Measurements from ENCODE around the gene RFX2.
"Not testable (repeated sequence)": the region's sequence is repeated elsewhere in the genome, so short reads cannot be mapped to it uniquely, and the experiment has no call there.

Gene RFX2

DNA sequence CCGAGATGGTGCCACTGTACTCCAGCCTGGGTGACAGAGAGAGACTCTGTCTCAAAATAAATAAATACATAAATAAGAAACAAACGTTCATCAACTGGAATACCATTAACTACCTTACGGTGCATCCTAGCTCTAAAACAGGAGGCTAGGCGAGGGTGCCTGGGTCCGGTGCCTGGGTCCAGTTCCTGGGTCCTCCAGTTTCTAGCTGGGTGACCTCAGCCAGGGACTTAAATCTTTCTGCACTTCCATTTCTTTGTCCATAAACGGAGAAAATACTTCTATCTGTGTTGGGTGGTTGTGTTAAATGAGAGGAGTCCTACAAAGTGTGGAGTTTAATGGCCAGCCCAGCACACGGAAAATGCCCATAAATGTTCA is 34.0 kb downstream of the RFX2 start:
- H3K9ac ChIP-seq (ENCODE audit: low read length), result no peak overlapping the region
- H3K27ac ChIP-seq (ENCODE audit: low read depth, low read length), result no peak overlapping the region
- no peaks in the 10 kb centered on the region for H3K27me3 ChIP-seq (ENCODE audit: low read length)
- no peak for TF ChIP-seq EZH2phosphoT487 (conservative IDR thresholded peaks at IDR 0.05; ENCODE audit: low read length)
- TF ChIP-seq, protein P1, sequence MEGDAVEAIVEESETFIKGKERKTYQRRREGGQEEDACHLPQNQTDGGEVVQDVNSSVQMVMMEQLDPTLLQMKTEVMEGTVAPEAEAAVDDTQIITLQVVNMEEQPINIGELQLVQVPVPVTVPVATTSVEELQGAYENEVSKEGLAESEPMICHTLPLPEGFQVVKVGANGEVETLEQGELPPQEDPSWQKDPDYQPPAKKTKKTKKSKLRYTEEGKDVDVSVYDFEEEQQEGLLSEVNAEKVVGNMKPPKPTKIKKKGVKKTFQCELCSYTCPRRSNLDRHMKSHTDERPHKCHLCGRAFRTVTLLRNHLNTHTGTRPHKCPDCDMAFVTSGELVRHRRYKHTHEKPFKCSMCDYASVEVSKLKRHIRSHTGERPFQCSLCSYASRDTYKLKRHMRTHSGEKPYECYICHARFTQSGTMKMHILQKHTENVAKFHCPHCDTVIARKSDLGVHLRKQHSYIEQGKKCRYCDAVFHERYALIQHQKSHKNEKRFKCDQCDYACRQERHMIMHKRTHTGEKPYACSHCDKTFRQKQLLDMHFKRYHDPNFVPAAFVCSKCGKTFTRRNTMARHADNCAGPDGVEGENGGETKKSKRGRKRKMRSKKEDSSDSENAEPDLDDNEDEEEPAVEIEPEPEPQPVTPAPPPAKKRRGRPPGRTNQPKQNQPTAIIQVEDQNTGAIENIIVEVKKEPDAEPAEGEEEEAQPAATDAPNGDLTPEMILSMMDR (IDR thresholded peaks at IDR 0.05; ENCODE audit: insufficient read depth, low read length, poor library complexity, severe bottlenecking), result no peak
- no peak overlapping the region for H2AFZ ChIP-seq (ENCODE audit: low read depth, low read length, severe bottlenecking)
- H4K20me1 ChIP-seq (ENCODE audit: low read depth, low read length), result no peaks in the 10 kb centered on the region
- H3K36me3 ChIP-seq (ENCODE audit: low read length), result no peaks in the 10 kb centered on the region
- H3K4me3 ChIP-seq (ENCODE audit: insufficient read depth, low read length, poor library complexity, severe bottlenecking), result no peak overlapping the region
- no peaks in the 10 kb centered on the region for H3K79me2 ChIP-seq (ENCODE audit: insufficient read depth, low read length)
- H3K9me2 ChIP-seq (replicated peaks; ENCODE audit: insufficient read depth, low read length), result no peaks in the 10 kb centered on the region
- no peaks in the 10 kb centered on the region for H3K9me3 ChIP-seq (ENCODE audit: insufficient read depth, low read length)
- H3K4me2 ChIP-seq (ENCODE audit: low read depth, low read length, poor library complexity, severe bottlenecking), result no peak overlapping the region
- no peaks in the 10 kb centered on the region for H3F3A ChIP-seq (ENCODE audit: insufficient read depth)

DNA sequence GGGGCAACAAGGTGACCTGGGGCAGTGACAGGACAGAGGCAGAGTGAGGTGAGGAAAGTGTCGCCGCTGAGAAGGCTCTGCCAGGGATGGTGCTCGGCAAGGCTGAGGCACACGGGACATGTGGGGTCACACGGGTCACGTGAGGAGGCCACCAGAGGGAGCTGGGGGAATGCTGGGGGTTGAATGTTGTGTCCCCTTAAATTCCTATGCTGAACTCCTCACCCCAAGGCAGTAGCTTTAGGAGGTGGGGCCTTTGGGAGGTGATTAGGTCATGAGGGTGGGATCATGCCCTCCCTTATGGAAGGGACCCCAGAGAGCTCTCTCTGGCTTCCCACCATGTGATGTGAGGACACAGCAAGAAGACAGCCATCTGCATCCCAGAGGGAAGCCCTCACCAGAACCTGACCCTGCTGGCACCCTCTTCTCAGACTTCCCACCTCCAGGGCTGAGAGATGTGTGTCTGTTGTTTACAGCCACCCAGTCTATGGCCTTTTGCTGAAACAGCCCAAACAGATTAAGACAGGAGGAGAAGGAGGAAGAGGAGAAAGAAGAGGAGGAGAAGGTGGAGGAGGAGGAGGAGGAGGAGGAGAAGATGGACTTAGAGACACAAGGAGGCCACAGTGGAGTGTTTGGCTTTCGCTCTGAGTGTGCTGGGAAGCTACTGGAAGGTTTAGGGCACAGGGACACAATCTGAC is 35.4 kb downstream of the RFX2 start:
- no peaks in the 10 kb centered on the region for H3K27me3 ChIP-seq (ENCODE audit: low read length)

GRCh38 chr19:6073858-6074708 is 36.2 kb downstream of the RFX2 start:
- Histone ChIP-seq H3K36me3 (ENCODE audit: low read length) (no peaks in the 10 kb centered on the region), H3K79me2 (ENCODE audit: insufficient read depth, low read length) (no peaks in the 10 kb centered on the region), H2AFZ (ENCODE audit: low read depth, low read length, severe bottlenecking) (no peak overlapping the region), H3F3A (ENCODE audit: insufficient read depth) (no peaks in the 10 kb centered on the region), H3K27me3 (ENCODE audit: low read length) (no peaks in the 10 kb centered on the region), H3K4me3 (ENCODE audit: insufficient read depth, low read length, poor library complexity, severe bottlenecking) (no peak overlapping the region), H3K27ac (ENCODE audit: low read depth, low read length) (no peak overlapping the region), H3K9me3 (ENCODE audit: insufficient read depth, low read length) (no peaks in the 10 kb centered on the region), H3K4me2 (ENCODE audit: low read depth, low read length, poor library complexity, severe bottlenecking) (no peak overlapping the region), H3K9me2 (replicated peaks; ENCODE audit: insufficient read depth, low read length) (no peaks in the 10 kb centered on the region), H3K9ac (ENCODE audit: low read length) (no peak overlapping the region), H4K20me1 (ENCODE audit: low read depth, low read length) (no peaks in the 10 kb centered on the region)
- TF ChIP-seq, protein P1 (IDR thresholded peaks at IDR 0.05; ENCODE audit: insufficient read depth, low read length, poor library complexity, severe bottlenecking), result no peak
- no peak for TF ChIP-seq EZH2phosphoT487 (conservative IDR thresholded peaks at IDR 0.05; ENCODE audit: low read length)

More for the DNA sequence above, 35.4 kb downstream of the RFX2 start:
- Histone ChIP-seq H3K27ac (ENCODE audit: low read depth, low read length) (no peak overlapping the region), H3K9ac (ENCODE audit: low read length) (no peak overlapping the region), H3K4me2 (ENCODE audit: low read depth, low read length, poor library complexity, severe bottlenecking) (no peak overlapping the region), H4K20me1 (ENCODE audit: low read depth, low read length) (no peaks in the 10 kb centered on the region), H3K9me2 (replicated peaks; ENCODE audit: insufficient read depth, low read length) (no peaks in the 10 kb centered on the region), H3K9me3 (ENCODE audit: insufficient read depth, low read length) (no peaks in the 10 kb centered on the region), H2AFZ (ENCODE audit: low read depth, low read length, severe bottlenecking) (no peak overlapping the region), H3K4me3 (ENCODE audit: insufficient read depth, low read length, poor library complexity, severe bottlenecking) (no peak overlapping the region), H3K36me3 (ENCODE audit: low read length) (no peaks in the 10 kb centered on the region), H3K79me2 (ENCODE audit: insufficient read depth, low read length) (no peaks in the 10 kb centered on the region), H3F3A (ENCODE audit: insufficient read depth) (no peaks in the 10 kb centered on the region)
- TF ChIP-seq, protein P1 (IDR thresholded peaks at IDR 0.05; ENCODE audit: insufficient read depth, low read length, poor library complexity, severe bottlenecking), result no peak
- TF ChIP-seq EZH2phosphoT487 (conservative IDR thresholded peaks at IDR 0.05; ENCODE audit: low read length), result no peak

- H2AFZ ChIP-seq (ENCODE audit: low read depth, low read length, severe bottlenecking); H3K9me2 ChIP-seq (replicated peaks; ENCODE audit: insufficient read depth, low read length); H3K27ac ChIP-seq (ENCODE audit: low read depth, low read length); H3K4me3 ChIP-seq (ENCODE audit: insufficient read depth, low read length, poor library complexity, severe bottlenecking); H3K79me2 ChIP-seq (ENCODE audit: insufficient read depth, low read length); H4K20me1 ChIP-seq (ENCODE audit: low read depth, low read length); H3K9me3 ChIP-seq (ENCODE audit: insufficient read depth, low read length); H3K9ac ChIP-seq (ENCODE audit: low read length); H3F3A ChIP-seq (ENCODE audit: insufficient read depth); H3K36me3 ChIP-seq (ENCODE audit: low read length); H3K4me2 ChIP-seq (ENCODE audit: low read depth, low read length, poor library complexity, severe bottlenecking); H3K27me3 ChIP-seq (ENCODE audit: low read length): not testable (repeated sequence)
Measured at GRCh38 chr19:6073233-6073632, 37.1 kb downstream of the RFX2 start.
